Brain microvascular endothelial cell (primary cell): ENCODE data around the gene NFATC3.
"Not testable (repeated sequence)": the region's sequence is repeated elsewhere in the genome, so short reads cannot be mapped to it uniquely, and the experiment has no call there.

ENCODE experiments used
- DNase-seq: peaks from one replicate; pipeline ENCODE4 v3.0.0-alpha.2; 2020
- H3K27ac ChIP-seq: fragments of 250-450 bp; sonication (Bioruptor Pico); 2 replicates; pipeline ENCODE4 v1.5.1; 2020; ENCODE audit warnings: mild to moderate bottlenecking, moderate library complexity
- H3K27me3 ChIP-seq: fragments of 250-450 bp; sonication (Bioruptor Pico); replicated peaks from 2 replicates; pipeline ENCODE4 v1.5.1; 2020; ENCODE audit warnings: mild to moderate bottlenecking
- H3K36me3 ChIP-seq: fragments of 250-450 bp; sonication (Bioruptor Pico); replicated peaks from 2 replicates; pipeline ENCODE4 v1.5.1; 2020; ENCODE audit warnings: mild to moderate bottlenecking
- H3K4me3 ChIP-seq: 2 replicates; pipeline ENCODE4 v1.5.1; 2011; ENCODE audit warnings: low read depth, mild to moderate bottlenecking, control low read depth, low read length, moderate library complexity
- in situ Hi-C: cut with HindIII; loops from 2 replicates; pipeline ENCODE4 v1.10.0; 2017; ENCODE audit warnings: low sequenced_read_pairs, low pct_ligation_motif_present
- TF ChIP-seq, protein P1 (sequence below): IDR thresholded peaks from 2 replicates; pipeline ENCODE4 v1.5.1; 2011; ENCODE audit warnings: low read depth, mild to moderate bottlenecking, moderate library complexity, low read length, control low read depth, inconsistent platforms; ENCODE audit errors: missing control alignments

The NFATC3 gene

GRCh38 chr16:68088130-68088972 is 3.2 kb downstream of the NFATC3 start:
- DNase-seq = no peak
- no peak overlapping the region for H3K27ac ChIP-seq
- in situ Hi-C loops = no loop called here
- H3K4me3 ChIP-seq = no peak overlapping the region
- no peaks in the 10 kb centered on the region for H3K36me3 ChIP-seq
- no peaks in the 10 kb centered on the region for H3K27me3 ChIP-seq
- TF ChIP-seq, protein P1, sequence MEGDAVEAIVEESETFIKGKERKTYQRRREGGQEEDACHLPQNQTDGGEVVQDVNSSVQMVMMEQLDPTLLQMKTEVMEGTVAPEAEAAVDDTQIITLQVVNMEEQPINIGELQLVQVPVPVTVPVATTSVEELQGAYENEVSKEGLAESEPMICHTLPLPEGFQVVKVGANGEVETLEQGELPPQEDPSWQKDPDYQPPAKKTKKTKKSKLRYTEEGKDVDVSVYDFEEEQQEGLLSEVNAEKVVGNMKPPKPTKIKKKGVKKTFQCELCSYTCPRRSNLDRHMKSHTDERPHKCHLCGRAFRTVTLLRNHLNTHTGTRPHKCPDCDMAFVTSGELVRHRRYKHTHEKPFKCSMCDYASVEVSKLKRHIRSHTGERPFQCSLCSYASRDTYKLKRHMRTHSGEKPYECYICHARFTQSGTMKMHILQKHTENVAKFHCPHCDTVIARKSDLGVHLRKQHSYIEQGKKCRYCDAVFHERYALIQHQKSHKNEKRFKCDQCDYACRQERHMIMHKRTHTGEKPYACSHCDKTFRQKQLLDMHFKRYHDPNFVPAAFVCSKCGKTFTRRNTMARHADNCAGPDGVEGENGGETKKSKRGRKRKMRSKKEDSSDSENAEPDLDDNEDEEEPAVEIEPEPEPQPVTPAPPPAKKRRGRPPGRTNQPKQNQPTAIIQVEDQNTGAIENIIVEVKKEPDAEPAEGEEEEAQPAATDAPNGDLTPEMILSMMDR = no peak

GRCh38 chr16:68089067-68089466 is 3.9 kb downstream of the NFATC3 start:
- Histone ChIP-seq H3K4me3 (no peak overlapping the region), H3K27ac (no peak overlapping the region), H3K36me3 (no peaks in the 10 kb centered on the region), H3K27me3 (no peaks in the 10 kb centered on the region)
- in situ Hi-C loops = no loop called here
- DNase-seq = no peak
- TF ChIP-seq, protein P1 = no peak

- in situ Hi-C loops = no loop called here
- Histone ChIP-seq H3K27me3 (no peaks in the 10 kb centered on the region), H3K4me3 (no peak overlapping the region), H3K36me3 (no peaks in the 10 kb centered on the region), H3K27ac (no peak overlapping the region)
- no peak for DNase-seq
- TF ChIP-seq, protein P1 = no peak
These were observed 5.0 kb downstream of the NFATC3 start for GRCh38 chr16:68090130-68090529.

GRCh38 chr16:68090533-68090932 is 5.4 kb downstream of the NFATC3 start:
- H3K27me3 ChIP-seq = no peaks in the 10 kb centered on the region
- in situ Hi-C loops = no loop called here
- TF ChIP-seq, protein P1 = no peak
- no peak overlapping the region for H3K4me3 ChIP-seq
- no peak for DNase-seq
- no peaks in the 10 kb centered on the region for H3K36me3 ChIP-seq
- no peak overlapping the region for H3K27ac ChIP-seq

DNA sequence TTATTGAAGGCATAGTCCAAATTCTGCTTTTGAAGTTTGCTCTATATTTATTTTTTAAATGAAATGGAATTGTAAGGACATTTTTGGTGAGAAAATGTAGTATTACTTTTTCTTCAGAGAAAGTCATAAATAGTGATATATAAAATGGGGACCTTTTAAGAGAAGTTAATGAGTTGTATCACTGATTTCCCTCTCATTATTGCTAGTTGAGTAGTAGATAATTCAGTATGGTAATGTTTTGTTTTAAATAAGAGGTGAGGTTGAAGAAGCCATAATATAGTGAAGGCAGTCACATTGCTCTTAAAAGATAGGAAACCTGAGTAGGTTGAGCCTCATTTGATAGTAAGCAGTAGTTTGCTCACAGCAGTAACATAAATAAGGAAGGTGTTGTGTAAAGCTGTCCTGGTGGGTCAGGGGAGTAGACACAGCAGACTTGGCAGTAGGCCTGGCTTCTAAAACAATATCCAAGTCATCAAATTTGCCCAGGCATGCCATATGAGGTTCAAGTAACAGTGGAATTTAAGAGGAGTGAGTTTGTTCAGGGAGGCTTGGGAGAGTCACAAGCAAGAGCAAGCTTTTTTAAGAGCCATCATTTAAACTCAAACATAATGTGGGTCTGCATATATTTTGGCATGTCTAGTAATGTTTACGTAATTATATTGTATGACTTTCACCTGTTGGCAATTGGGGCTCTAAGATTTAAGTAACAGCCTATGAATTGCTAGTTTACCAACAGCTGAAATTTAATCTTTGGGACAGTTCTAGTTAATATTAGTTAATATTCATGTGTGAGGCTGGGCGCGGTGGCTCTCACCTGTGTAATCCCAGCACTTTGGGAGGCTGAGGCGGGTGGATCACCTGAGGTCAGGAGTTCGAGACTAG is 6.5 kb downstream of the NFATC3 start:
- Histone ChIP-seq H3K27ac (no peak overlapping the region), H3K27me3 (no peaks in the 10 kb centered on the region), H3K4me3 (no peak overlapping the region), H3K36me3 (no peaks in the 10 kb centered on the region)
- in situ Hi-C loops = no loop called here
- peak; percentile 28 for DNase-seq
- TF ChIP-seq, protein P1 = no peak

GRCh38 chr16:68092275-68092674 is 7.1 kb downstream of the NFATC3 start:
- H3K36me3 ChIP-seq, H3K27ac ChIP-seq, DNase-seq, in situ Hi-C loops, H3K27me3 ChIP-seq, H3K4me3 ChIP-seq: not testable (repeated sequence)
